ENCODE data around the gene PRKCZ. TPM values are rescaled to one million over a fixed set of nuclear protein-coding genes. Genes with fewer than 3 reads are reported as not detected.

The PRKCZ gene
- polyA plus RNA-seq, 4 donors = 28.9 to 36.1 (median 33.0) TPM

DNA sequence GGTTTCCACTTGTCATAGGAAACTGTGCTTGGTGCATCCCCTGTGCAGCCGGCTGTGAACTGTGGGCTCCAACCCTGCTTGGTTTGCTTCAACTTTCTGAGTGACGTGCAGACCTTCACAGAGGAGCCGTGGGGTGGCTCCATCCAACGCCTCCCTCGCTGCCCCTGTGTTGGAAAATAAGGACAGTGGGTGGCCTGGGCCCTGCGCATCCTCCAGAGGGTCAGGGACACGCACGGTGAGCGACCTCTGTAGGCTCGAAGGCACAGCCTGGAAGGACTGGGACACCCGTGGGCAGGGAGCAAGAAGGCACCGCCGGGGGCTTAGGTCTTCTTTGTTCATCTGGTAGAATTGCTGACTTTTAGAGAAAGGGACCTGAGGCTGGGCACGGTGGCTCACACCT, 150.9 kb downstream of the PRKCZ start:
- no peak for DNase-seq (ENCODE audit: low read depth in 4 of 4, low spot score in 2 of 4)

DNA sequence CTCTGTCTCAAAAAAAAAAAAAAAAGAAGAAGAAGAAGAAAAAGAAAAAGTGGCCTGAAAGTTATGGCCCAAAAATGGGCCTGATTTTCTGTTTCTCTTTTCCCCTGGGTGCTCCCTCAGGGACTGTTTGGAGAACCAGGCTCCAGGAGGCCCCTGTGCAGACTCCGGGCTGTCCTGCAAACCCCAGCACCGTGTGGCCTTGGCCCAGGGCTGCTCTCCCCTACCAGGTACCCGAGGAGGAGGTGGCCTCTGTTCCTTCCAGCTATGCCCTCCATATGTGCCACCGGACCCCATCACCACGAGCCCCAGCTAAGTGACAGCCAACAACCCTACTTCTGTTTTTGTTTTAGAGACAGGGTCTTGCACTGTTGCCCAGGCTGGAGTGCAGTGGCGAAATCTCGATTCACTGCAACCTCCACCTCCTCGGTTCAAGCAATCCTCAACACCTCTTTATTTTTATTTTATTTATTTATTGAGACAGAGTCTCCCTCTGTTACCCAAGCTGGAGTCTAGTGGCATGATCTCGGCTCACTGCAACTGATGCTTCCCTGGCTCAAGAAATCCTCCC, 151.9 kb downstream of the PRKCZ start:
- no peak for DNase-seq (ENCODE audit: low read depth in 4 of 4, low spot score in 2 of 4)

DNA sequence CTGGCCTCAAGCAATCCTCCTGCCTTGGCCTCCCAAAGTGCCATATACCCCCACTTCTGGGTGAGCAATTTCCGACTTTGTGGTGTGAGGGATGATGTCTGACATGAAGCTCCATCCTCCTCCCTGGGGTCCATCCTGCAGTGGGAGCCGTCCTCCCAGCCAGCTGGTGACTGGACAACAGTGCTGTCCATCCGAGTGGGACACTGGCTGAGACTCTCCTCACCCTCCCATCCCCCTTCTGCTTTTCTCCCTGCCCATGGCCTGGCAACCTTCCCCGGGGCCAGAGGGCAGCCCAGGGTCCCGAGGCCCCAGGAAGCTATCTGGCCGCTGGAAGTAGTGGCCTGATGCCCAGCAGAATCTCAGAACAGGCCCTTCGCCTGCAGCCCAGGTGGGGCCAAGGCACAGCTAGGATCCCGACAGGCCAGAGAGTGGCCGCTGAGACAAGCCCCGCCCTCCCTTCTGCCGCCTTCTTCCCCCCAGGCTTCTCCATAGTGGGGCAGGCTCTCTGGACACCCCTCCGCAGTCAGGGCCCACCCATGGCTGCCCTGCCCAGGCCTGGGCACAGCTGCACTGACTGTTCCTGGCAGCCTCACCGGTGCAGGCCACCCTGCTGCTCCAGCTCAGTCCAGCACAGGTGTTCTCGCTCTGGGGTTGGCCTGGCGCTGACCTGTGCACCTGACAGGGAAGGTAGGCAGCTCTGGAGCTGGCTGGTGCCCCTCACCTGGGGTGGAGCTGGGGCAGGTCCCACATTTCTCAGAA, 152.8 kb downstream of the PRKCZ start:
- DNase-seq (ENCODE audit: low read depth in 4 of 4, low spot score in 2 of 4) = no peak

DNA sequence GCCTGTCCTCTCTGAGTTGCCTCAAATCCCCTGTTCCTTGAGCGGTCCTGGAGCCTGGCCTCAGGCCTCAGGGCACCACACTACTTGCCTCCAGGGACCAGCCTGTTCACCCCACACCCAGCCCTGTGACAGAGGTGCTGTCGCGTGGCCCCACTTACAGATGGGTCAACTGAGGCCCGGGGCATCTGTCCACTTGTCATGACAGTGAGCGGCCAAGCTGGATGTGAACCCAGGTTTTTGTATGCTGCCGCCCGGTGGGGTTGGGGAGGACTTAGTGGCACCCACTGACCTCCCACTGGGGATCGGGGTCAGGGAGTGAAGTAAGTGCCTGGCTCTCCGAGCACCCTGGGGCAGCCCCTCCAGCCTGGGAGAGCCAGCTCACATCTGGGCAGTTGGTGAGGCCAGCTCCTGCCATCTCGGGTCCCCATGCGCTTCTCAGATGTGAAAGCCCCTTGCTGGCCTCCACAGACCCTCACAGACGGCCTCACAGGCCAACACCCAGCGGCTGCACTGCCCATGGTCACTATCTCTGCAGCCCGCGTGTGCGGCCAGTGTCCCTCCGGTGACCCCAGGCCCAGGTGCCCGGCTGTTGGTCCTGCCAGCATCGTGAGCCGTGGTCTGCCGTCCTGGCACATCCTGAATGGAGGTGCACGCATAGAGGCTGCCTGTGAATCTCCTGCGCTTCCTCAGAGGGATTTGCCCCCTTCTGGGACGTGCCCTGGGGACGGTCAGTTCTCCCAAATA, 153.6 kb downstream of the PRKCZ start:
- no peak for DNase-seq (ENCODE audit: low read depth in 4 of 4, low spot score in 2 of 4)

DNA sequence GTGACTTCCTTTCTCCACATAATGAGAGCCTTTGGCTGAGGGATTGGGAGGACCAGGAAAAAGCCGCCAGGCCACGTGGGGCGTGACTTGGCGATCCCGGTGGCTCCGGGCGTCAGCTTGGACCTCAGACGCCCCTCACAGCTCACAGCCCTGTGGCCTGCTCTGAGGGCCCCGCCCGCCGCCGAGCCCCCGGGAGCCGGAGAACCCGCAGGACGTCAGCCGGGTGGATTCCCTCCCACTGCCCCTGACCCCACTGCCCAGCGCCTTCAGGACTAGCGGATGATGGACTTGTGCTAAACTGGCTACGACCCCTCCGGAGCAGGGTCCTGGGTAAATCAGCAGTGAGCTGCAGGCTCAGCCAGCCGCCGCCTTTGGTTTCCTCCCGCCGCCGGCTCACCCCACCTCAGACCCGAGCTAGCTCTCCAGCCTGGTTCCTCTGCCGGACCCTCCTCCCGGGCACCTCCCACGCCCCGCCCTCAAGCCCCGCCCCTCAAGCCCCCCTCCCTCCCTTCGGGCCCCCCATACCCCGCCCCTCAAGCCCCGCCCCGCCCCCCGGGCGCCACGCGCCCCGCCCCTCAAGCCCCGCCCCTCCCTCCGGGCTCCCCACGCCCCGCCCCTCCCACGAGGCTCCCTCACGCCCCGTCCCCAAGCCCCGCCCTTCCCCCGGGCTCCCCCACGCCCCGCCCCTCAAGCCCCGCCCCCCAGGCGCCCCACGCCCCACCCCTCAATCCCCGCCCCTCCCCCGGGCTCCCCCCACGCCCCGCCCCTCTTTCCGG, 154.4 kb downstream of the PRKCZ start:
- no peak for DNase-seq (ENCODE audit: low read depth in 4 of 4, low spot score in 2 of 4)

DNA sequence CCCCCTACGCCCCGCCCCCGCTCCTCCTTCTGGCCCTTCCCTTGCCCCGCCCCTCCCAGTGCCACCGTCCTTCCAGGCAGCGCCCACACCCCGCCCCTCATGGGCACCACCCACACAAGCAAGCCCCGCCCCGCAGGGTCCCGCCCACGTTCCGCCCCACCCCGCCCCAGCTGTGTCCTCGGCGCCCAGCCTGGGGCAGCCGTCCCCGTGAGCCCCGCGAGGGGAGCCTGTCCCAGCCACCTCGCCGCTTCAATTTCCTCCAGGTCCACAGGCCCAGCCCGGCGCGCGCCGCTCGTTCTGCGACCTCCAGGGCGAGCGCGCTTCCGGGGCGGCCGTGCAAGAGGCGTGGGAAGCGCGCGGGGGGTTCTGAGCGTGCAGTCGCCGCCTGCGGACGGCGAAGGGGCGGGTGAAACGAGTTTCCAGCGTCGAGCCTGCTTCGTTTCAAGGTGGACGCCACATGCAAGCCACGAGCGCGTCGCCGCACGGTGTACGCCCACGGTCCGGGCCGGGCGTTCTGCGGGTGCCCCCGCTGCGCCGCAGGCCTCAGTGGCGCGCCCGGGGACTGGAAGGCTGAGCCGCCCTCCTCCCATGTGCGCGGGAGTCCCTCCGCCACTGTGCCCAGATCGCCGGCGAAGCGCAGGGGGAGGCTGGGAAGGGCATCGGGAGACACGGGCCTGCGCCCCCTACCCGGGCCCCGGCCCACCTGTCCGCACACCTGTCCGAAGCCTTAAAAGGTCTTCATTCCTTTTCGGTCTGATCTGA, 155.2 kb downstream of the PRKCZ start:
- DNase-seq (ENCODE audit: low read depth in 4 of 4, low spot score in 2 of 4) = no peak

DNA sequence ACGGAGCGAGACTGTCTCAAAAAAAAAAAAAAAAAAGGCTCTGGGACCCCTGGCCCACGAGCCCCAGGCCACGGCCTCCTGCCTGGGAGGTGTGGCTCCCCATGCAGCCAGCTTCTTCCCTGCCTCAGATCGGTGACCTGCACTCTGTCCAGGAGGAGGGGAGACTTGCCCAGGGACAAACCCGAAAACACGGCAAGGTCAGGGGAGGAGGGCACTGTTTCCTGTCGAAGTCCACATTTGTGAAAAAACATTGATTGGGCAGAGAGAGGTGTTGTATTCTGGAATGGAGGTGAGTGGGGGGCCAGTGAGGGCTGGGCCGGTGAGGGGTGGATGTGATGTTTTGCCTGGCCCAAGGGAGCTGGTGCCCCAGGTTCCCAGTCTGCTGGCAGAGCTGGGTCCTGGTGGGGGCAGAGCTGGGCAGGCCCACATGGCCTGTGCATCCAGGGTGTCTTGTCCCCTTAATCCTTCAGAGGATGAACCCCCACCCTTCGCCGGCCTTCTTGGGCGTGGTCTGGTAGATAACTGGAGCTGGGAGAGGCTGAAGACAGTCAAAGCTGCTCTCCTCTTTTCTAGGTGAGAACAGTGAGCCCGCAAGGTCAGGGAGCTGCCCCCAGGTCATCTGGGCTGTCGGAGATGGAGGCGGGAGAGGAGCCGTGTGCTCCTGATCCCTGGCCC, 156.7 kb downstream of the PRKCZ start:
- no peak for DNase-seq (ENCODE audit: low read depth in 4 of 4, low spot score in 2 of 4)

DNA sequence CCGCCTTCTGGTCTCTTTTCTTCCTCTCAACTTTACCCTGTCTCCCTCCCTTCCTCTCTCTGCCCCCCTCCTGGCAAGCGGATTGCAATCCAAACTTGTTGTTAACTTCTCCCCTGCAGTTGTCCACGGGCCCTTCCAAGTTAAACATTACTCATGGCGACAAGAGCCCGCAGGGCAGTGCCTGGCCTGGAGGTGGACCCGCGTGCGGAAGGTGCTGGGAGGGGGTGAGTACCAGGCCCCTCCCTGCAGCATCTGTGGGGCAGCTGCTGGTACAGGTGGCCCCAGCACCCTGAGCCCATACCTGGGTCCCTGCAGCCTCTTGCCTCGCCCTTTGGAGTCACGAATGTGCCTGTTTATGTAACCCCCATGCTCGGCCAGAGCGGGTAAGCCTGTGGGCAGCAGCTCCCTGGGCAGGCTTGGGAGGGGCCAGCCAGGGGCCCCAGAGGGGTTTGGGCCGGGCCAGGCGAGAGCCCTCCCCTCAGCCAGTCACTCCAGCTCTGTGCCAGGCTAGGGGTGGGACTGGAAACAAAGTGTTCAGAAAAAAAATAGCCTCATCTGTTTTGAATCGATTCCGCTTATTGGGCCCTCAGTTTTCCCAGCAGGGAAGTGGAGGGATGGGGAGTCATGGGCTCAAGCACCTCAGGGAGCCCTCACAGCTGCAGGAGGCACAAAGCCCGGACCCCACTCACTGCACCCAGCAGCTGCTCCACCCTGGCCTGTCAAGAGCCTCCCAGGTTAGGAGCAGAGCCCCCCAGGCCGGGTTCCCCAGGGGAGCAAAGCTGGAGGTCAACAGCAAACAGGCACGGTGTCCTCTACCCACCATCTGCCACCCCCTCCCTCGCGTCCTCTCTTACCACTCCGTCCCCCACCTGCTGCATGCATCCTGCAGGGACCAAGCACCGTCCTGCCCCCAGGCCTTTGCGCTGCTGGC, 158.4 kb downstream of the PRKCZ start:
- no peak for DNase-seq (ENCODE audit: low read depth in 4 of 4, low spot score in 2 of 4)

DNA sequence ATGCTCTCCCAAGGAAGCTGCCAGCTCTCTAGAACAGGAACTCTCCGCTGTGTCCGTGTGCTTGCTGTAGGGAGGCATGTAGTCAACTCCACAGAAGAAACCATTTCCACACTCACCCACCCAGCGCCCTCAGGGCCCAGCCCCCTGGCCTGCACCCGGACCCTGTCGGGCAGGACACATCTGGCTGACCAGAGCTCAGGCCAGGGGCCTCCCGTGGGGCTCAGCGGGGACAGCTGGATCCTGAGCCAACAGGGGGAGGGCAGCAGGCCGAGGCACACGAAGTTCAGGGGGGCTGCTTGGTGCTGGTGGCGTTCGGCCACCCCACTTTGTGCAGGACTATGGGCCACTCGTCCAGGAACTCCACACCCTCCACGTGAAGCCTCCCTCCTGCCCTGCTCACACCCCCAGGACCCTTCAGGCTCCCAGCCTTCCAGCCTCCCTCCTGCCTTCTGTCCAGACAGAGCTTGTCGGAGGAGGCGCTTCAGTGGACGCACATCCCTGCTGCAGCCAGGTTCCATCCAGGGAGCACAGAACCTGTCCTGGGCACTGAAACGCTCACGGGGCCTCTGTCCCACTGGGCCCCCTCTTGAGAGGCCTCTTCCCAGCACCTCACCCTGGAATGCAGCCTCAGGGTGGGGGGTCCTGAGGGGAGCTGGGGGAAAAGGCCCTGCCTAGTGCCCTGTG, 159.3 kb downstream of the PRKCZ start:
- no peak for DNase-seq (ENCODE audit: low read depth in 4 of 4, low spot score in 2 of 4)

DNA sequence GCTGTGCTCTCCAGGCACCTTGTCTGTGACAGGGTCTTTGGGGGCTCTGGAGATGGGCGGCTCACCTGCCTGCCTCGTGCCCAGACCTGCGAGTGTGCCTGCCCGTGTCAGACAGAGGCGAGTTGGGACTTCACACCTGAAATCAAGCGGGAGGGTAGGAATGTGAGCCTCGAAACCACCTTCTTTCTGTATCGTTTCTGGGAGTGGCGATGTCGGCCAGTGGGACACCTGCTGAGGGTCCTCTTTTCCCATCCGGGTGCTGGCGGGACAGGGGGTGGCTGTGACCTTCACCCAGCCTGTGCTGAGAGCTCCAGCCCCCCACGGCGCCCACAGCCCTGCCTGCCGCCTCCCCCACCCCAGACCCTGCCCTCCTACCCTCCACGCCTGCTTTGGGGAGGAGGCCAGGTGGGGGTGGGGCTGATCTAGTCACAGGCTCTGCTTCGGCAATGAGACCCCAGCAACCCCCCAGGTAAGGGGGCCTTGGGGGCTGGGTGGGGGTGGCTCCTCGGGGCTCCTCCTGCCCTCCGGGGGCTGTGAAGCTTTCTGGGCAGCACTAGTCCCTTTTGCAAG, 160.0 kb downstream of the PRKCZ start:
- no peak for DNase-seq (ENCODE audit: low read depth in 4 of 4, low spot score in 2 of 4)

DNA sequence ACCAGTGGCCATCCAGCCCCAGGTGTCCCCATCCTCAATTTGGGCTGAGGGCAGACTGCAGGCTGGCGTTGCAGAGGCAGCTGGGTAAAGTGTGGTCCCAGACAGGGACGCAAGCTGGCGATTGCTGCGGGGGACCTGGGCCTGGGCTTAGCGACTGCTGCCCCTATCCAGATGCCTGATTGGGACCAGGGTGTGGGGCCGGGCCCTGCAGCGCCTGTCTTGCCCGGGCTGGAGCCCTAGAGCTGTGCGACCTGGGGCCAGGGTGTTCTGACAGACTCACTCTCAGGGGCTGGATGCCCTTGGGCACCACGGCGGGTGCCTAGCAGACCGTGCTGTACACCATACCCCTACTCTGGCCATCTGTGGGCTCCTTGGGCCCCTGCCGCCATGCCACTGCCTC, 160.6 kb downstream of the PRKCZ start:
- no peak for DNase-seq (ENCODE audit: low read depth in 4 of 4, low spot score in 2 of 4)

DNA sequence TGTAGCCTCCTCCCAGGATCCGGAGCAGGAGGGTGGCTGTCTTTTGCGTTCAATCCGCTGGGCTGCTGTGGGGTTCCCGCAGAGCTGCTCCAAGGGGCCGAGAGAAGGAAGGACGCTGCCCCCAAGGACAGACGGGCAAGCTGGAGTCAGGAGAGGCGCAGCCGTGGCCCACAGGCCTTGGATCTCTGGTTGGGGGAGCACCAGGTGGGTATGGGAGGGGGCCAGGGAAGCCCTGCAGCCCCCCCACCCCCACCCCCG, 162.0 kb downstream of the PRKCZ start:
- no peak for DNase-seq (ENCODE audit: low read depth in 4 of 4, low spot score in 2 of 4)

DNA sequence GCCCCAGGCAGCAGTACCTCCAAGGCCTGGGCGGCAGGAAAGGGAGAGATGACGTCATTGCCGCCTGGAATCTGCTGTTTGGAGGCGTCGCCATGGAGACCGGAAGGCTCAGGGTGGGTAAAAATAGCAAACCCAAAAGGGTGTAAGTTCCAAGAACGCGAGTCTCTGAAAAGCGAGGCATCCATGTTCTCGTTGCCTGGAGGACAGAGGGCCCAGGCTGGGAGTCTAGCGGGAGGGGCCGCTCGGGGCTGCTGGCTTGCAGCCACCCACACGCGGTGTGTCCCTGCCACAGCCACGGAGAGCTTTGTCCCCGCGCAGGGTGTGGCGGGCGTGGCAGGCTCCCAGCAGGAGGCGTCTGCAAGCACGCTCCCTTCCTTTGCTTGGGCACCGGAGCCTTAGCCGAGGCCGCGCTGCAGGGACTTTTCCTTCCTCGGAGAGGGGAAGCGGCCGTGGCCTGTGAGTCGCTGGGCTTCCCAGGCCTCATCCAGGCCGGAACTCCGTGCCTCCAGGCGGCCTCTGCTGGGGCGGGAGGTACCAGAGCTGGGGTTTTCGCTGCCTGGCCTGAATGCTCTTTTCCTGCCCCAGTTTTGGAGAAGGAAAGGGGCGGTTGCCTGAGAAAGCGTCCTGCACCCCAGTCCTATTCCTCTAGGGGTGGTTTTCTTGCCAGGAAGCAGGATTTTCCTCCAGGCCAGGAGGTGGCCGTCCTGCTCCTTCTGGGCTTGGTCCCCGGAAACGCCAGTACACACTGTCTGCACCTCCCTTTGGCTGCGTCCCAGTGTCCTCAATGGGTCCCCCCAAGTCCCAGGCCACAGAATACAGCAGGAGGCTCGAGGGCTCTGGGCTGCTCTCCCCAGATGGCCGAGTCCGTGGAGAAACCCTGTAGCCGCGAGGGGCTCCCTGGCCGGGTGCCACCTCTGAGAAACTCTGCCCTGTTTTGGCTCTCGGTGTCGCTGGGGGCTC, 162.6 kb downstream of the PRKCZ start:
- DNase-seq (ENCODE audit: low read depth in 4 of 4, low spot score in 2 of 4) = peak in 3 of 4 donors; percentile 84 to 93 (median 87)

DNA sequence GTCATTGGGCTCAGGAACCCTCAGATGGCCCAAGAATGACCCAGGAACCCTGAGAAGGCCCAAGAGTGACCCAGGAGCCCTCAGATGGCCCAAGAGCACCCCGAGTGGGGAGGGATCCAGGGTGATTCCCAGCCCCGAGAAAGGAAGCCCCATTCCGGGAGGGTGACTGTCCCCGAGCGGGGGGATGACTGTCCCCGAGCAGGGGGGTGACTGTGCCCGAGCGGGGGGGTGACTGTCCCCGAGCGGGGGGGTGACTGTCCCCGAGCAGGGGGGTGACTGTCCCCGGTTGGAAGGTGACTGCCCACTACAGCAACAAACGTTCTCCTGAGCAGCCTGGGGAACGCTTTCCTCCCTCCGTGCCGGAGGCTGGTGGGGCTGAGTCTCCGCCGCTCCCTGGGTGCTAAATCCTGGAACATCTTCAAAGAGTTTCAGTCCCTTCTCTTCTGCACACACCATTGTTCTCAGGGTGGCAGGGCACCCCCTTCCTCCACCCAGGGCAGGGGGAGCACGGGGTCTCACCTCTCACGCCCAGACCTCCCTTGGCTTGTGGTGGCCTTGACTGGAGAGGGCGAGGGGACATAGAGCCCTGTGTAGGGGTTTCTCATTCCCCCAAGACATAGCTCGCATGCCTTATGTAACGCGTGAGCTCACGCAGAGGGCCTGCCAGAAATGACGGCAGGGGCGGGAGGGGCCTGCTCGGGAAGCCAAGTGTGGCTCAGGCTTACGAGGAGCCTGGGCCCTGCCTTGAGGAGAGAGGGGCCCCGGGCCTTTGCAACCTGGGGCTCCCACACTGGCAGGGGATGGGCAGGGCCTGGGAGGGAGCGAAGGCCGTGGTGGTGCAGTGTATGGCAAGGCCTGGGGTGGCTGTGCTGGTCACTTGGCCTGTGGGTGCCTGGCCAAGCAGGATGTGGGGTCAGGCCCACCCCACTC, 163.6 kb downstream of the PRKCZ start:
- no peak for DNase-seq (ENCODE audit: low read depth in 4 of 4, low spot score in 2 of 4)

DNA sequence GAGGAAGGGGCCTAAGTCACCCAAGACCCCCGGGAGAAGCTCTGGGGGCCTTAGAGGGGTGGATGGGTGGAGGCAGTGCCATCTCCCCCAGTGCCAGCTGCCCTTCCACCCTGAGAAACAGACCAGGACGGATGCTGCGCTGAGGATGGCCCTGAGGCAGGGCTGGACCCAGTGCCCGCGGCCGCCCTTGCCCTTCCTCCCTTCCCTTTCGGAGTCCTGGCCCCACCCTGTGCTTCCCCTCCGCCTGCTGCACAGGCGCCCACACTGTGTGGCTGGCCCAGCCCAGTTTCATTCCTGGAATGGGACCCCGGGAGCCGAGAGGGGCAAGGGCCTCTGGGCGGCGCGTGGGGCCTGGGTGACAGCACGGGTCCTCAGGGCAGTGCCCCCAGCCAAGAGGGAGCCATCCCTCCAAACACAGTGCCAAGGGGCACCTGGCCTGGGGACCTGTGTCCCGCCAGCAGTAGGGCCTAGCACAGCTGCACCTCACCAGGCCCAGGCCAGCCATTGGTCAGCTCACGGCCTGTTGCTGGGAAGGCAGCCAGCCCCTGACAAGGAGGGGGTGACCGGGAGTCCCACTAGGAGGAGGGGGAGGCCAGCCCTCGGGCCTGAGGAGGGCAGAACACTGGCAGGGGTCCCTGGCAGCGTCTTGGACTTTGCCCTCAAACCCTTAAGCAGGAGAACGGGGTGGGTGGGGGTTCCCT, 164.5 kb downstream of the PRKCZ start:
- DNase-seq (ENCODE audit: low read depth in 4 of 4, low spot score in 2 of 4) = no peak

Measured in left renal cortex interstitium (tissue), 4 donors.